Measurements from ENCODE around the gene NPAS3.

The NPAS3 gene

DNA sequence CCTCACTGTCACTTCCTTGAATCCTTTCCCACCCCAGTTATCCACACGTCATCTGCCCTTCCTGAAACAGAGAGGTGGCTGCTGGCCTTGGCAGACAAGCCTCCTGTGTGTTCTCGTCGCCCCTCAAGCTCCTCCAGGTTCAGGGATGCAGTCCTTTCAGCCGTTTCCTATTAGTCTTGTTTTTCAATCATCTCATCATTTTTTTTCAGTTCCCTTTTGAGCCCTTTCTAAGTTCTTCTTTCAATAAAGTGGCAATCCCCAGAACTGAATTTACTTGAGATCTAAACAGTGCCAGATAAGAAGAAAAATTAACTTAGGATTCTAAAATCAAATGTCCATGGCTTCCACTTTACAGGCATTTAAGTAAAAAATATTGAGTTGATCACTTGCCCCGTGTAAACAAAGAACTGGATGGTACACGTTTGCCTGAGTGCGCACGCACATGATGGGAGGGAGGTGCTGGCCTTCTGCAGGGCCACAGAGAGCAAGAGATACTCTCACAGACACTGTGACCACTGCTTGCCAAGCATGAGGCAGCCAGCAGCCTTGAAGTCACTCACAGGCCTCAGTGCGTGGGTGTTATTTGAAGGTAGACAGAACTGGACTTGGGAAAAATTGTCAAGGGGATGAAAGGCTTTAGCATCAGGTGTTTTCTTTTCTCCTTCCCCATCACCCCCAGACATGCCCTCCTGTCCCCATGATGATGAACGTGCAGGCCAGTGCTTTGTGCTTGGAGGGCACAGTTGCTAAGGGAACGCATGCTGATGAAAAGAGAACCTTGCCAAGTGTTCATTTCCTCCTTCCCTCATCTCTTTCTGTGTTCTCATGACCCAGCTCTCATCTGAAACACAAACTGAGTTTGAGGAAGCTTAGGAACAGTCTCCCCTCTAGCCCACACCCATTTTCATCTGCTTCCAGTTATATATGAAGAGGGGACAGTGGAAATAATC is 603.9 kb downstream of the NPAS3 start:
- TF ChIP-seq Cebpa-rat (IDR thresholded peaks at IDR 0.05), result no peak
- Histone ChIP-seq H3K4me1 (peaks cover 0 to 26% (median 0%) of the 10 kb centered on the region in 10 experiments; a peak in 5 of 20 replicates), H3K36me3 (no peaks in the 10 kb centered on the region), H3K4me3 (no peak overlapping the region), H4K20me1 (no peaks in the 10 kb centered on the region), H3K9me3 (replicated peaks in 1 of 11) (no peaks in the 10 kb centered on the region), H3K27ac (peak overlapping the region in 2 of 11 experiments; percentile 3 to 35; a peak in 2 of 22 replicates), H3K4me2 (peak overlapping the region in 2 of 11 experiments; percentile 28 to 74; a peak in 4 of 22 replicates), H3K27me3 (no peaks in the 10 kb centered on the region), H3K9ac (no peak overlapping the region)

DNA sequence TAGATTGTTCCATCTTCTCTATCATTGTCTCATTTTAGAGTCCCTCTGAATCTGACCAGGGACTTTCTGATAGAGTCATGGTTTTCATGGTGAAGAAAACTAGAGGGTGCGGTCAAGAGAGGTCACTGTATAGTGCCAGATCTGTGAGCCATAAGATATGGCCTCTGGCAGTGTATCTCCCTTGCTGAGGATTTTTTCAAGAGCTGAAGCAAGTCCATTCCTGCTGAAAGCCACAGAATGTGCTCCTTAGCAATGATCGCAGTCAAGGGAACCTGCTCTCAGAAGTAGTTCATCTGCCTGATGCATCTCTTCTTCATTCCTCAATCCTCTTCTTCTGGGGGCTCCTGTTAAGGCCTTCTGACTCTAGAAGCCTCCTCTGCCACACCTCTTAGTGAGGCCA is 607.0 kb downstream of the NPAS3 start:
- TF ChIP-seq Cebpa-rat (IDR thresholded peaks at IDR 0.05), result no peak
- Histone ChIP-seq H3K27ac (no peak overlapping the region), H3K9ac (no peak overlapping the region), H4K20me1 (no peaks in the 10 kb centered on the region), H3K9me3 (replicated peaks in 1 of 11) (no peaks in the 10 kb centered on the region), H3K36me3 (no peaks in the 10 kb centered on the region), H3K27me3 (no peaks in the 10 kb centered on the region), H3K4me2 (no peak overlapping the region), H3K4me3 (no peak overlapping the region), H3K4me1 (peaks cover 0 to 16% (median 0%) of the 10 kb centered on the region in 10 experiments; a peak in 5 of 20 replicates)

DNA sequence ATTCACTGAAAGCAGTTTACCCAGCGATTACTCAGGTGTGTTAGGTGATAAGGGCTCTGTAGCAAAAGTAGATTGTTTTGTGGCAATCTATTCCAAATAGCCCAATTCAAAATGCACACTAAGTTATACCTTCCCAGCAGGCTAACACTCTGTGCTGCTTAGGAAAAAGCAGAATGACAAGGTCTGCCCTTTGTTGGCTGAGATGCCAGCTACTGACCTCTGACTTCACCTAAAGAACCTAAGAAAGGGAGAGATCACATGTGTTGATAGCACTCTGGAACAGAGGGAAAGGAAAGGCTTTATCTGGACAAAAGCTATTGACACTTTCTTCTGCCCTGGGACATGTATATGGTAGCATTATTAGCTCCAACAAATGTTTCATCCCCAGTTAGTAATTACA is 609.9 kb downstream of the NPAS3 start:
- Histone ChIP-seq H3K4me2 (no peak overlapping the region), H3K4me3 (no peak overlapping the region), H3K4me1 (no peaks in the 10 kb centered on the region), H3K27ac (no peak overlapping the region), H3K36me3 (no peaks in the 10 kb centered on the region), H3K27me3 (no peaks in the 10 kb centered on the region), H3K9ac (no peak overlapping the region), H3K9me3 (replicated peaks in 1 of 11) (no peaks in the 10 kb centered on the region), H4K20me1 (no peaks in the 10 kb centered on the region)
- TF ChIP-seq Cebpa-rat (IDR thresholded peaks at IDR 0.05), result no peak

DNA sequence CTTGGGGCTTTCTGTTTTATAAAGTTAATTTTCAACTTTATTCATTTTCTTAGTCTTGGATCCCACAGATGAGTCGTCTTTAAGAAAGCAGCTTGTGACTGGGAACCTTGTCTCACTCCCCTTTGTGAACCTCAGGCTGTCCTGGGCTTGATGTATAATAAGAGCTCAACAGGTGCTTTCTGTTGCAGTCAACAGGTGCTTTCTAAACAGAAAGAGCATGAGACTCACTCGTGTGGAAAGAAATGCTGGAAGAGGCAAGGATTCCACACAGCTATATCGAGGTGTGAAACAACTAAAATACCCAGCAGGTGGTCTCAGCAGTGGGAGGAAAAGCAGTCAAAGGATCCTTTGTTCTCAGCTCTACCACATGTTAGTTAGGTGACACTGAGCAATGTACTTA is 613.3 kb downstream of the NPAS3 start:
- Histone ChIP-seq H3K27ac (no peak overlapping the region), H3K36me3 (no peaks in the 10 kb centered on the region), H3K4me3 (no peak overlapping the region), H3K4me2 (no peak overlapping the region), H3K9ac (no peak overlapping the region), H3K4me1 (no peaks in the 10 kb centered on the region), H3K27me3 (no peaks in the 10 kb centered on the region), H4K20me1 (no peaks in the 10 kb centered on the region), H3K9me3 (replicated peaks in 1 of 11) (no peaks in the 10 kb centered on the region)
- no peak for TF ChIP-seq Cebpa-rat (IDR thresholded peaks at IDR 0.05)

DNA sequence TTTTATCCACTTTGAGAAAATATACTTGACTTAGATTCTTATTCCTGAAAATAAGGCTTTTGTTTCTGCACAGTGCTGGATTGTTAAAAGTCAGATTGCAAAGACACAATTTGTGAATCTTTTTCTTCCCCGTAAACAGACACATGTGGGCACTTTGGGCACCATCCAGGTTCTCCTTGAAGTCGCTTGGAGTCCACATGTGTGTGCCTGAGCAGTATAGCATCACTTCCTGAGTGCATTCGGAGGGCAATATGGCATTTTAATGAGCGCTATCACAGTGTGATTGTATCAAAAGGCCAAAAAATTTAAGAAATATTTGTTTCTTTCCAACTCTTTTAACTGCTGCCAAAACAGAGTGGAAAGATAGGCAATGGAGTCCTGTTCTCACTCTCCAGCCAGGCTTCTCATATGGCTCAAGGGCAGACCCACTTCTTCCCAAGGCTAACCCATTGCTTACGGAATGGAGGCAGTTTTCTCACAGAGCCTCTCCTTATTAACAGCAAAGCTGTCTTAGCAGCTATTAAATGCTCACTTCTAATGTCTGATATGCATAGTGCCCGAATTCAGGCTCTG is 615.1 kb downstream of the NPAS3 start:
- H3K27ac ChIP-seq, result no peak overlapping the region
- H3K4me1 ChIP-seq, result no peaks in the 10 kb centered on the region
- H3K36me3 ChIP-seq, result no peaks in the 10 kb centered on the region
- H3K4me3 ChIP-seq, result no peak overlapping the region
- H3K9me3 ChIP-seq (replicated peaks in 1 of 11), result no peaks in the 10 kb centered on the region
- H4K20me1 ChIP-seq, result no peaks in the 10 kb centered on the region
- no peaks in the 10 kb centered on the region for H3K27me3 ChIP-seq
- H3K9ac ChIP-seq, result no peak overlapping the region
- no peak for TF ChIP-seq Cebpa-rat (IDR thresholded peaks at IDR 0.05)
- H3K4me2 ChIP-seq, result no peak overlapping the region

DNA sequence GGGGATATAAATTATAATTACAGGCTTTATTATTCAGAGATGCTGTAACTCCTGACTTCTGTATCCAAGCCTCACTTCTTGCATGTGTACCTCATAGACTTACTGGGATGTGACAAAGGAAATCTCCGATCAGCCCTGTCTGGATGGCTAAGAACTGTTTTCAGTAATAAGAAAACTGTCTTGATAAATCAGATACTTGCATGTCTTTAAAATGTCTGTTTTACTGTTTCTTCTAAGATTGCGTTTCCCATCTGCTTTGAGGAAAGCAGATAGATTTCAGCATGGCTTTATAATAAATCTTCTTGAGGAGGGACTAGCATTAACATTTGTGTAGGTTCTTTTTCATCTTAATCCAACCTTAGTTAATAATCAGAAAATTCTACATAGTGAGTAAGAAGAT is 616.3 kb downstream of the NPAS3 start:
- no peak overlapping the region for H3K27ac ChIP-seq

DNA sequence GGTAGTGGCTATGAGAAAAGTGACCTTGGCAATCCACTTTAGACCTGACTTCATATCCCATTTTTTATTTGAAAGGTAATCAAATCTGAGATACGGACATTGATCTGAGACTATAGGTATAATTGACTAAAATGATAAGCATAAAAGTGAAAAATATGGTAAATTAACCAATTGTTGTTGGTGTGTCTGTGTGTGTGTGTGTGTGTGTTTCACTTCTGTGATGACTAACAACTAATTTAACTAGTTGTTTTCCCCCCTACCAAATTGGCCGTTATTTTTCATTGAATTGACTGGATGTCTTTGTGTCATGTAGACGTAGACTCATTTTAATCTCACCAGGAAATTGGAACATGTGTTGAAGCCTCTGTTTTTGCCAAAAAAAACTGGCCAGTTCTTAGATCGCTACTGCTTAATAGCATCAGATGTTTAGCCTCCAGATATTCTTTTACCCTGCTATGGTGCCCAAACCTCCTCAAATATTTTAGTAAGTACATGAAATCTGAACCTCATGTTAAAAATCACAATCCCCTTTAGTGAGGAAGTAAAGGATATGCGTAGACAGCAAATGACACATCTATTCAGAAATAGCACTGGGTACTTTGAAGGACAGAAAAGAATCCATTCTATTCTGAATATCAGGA is 617.2 kb downstream of the NPAS3 start:
- Histone ChIP-seq H3K27ac (no peak overlapping the region), H3K27me3 (no peaks in the 10 kb centered on the region), H3K4me2 (no peak overlapping the region), H3K4me1 (no peaks in the 10 kb centered on the region), H3K9ac (no peak overlapping the region), H3K4me3 (no peak overlapping the region), H3K36me3 (no peaks in the 10 kb centered on the region), H4K20me1 (no peaks in the 10 kb centered on the region), H3K9me3 (replicated peaks in 1 of 11) (no peaks in the 10 kb centered on the region)
- TF ChIP-seq Cebpa-rat (IDR thresholded peaks at IDR 0.05), result no peak

More for the DNA sequence above, 616.3 kb downstream of the NPAS3 start:
- H3K27me3 ChIP-seq, result no peaks in the 10 kb centered on the region
- H3K4me1 ChIP-seq, result no peaks in the 10 kb centered on the region
- no peak for TF ChIP-seq Cebpa-rat (IDR thresholded peaks at IDR 0.05)
- no peak overlapping the region for H3K4me3 ChIP-seq
- H4K20me1 ChIP-seq, result no peaks in the 10 kb centered on the region
- no peaks in the 10 kb centered on the region for H3K36me3 ChIP-seq
- H3K9ac ChIP-seq, result no peak overlapping the region
- no peaks in the 10 kb centered on the region for H3K9me3 ChIP-seq (replicated peaks in 1 of 11)
- no peak overlapping the region for H3K4me2 ChIP-seq

DNA sequence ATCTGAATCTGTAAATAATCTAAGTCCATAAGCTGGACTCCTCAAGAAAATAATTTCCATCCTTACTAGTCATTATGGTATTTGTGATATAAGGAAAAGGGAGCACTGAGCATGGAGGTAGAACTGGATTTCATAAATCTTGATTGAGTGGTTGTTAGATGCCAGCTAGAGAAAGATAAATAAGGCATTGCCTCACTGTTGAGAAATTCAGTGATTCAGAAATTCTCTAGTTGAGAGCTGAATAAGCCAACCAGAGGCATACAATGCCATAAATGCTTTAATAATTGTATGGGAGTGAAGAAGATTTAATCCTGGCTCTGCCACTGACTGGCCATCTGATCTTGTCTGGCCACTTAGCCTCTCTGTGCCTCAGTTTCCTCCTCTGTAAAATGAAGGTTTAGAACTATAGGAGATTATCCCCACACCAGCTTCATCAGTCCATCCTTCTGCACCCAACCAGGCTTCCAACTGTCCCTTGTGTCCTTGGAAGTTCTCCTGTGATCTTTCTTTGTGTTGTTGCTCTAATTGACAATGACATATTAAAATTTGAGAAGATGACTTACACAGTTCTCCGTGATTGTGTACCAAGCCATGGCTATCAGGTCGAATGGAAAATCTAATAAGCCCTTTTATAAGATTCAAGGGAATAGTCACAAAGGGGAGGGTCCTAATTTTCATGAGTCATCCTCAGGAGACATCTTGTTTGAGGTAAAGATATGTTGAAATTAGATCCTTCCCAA is 617.9 kb downstream of the NPAS3 start:
- no peaks in the 10 kb centered on the region for H3K27me3 ChIP-seq
- no peaks in the 10 kb centered on the region for H3K36me3 ChIP-seq
- H3K27ac ChIP-seq, result no peak overlapping the region
- H3K4me1 ChIP-seq, result no peaks in the 10 kb centered on the region
- no peak for TF ChIP-seq Cebpa-rat (IDR thresholded peaks at IDR 0.05)
- H4K20me1 ChIP-seq, result no peaks in the 10 kb centered on the region
- no peak overlapping the region for H3K4me3 ChIP-seq
- H3K9me3 ChIP-seq (replicated peaks in 1 of 11), result no peaks in the 10 kb centered on the region
- H3K9ac ChIP-seq, result no peak overlapping the region
- no peak overlapping the region for H3K4me2 ChIP-seq

All from BLaER1 treated with 17β-estradiol and CSF1 and Interleukin-3, amounts not matched to agents 10 nM and 100 nM (cell line).